HepG2 (cell line): Measurements from ENCODE around the gene MLN. TPM values are rescaled to one million over a fixed set of nuclear protein-coding genes. Genes with fewer than 3 reads are reported as not detected.

Experiments
- AHR ChIP-seq: IDR thresholded peaks from 2 replicates; pipeline ENCODE4 v1.6.1; 2018; ENCODE audit warnings: missing genetic modification reagents, missing compliant biosample characterization
- CEBPB ChIP-seq: IDR thresholded peaks from 2 replicates; pipeline ENCODE4 v1.6.1; 2011; ENCODE audit warnings: low read depth, low read length, improper control_type of control experiment, borderline replicate concordance
- FOXM1 ChIP-seq: sonication (generic); formaldehyde crosslinking; IDR thresholded peaks from 2 replicates; pipeline ENCODE4 v1.5.0; 2020; ENCODE audit warnings: missing genetic modification reagents
- HNRNPH1 ChIP-seq: fragments of 200-400 bp; formaldehyde crosslinking; optimal IDR thresholded peaks from 2 replicates; pipeline ENCODE3; 2017; ENCODE audit warnings: mild to moderate bottlenecking, low read depth, low read length
- KMT2B ChIP-seq: IDR thresholded peaks from 2 replicates; pipeline ENCODE4 v1.6.1; 2016; ENCODE audit warnings: missing genetic modification reagents, missing compliant biosample characterization
- MED8 ChIP-seq: sonication (generic); formaldehyde crosslinking; IDR thresholded peaks from 2 replicates; pipeline ENCODE4 v1.8.1; 2023; ENCODE audit warnings: mild to moderate bottlenecking, missing genetic modification reagents; ENCODE audit not compliant: insufficient replicate concordance
- MTF2 ChIP-seq: sonication (generic); formaldehyde crosslinking; IDR thresholded peaks from 2 replicates; pipeline ENCODE4 v1.5.0; 2020; ENCODE audit warnings: missing genetic modification reagents, borderline replicate concordance
- NFATC3 ChIP-seq: sonication (generic); formaldehyde crosslinking; IDR thresholded peaks from 2 replicates; pipeline ENCODE4 v1.5.1; 2020; ENCODE audit warnings: mild to moderate bottlenecking, missing genetic modification reagents
- NFYB ChIP-seq: sonication (generic); formaldehyde crosslinking; IDR thresholded peaks from 2 replicates; pipeline ENCODE4 v1.4.0; 2020; ENCODE audit warnings: missing genetic modification reagents
- RARA ChIP-seq: IDR thresholded peaks from 2 replicates; pipeline ENCODE4 v1.6.1; 2016; ENCODE audit warnings: missing genetic modification reagents, missing compliant biosample characterization
- RFX3 ChIP-seq: IDR thresholded peaks from 2 replicates; pipeline ENCODE4 v1.6.1; 2016; ENCODE audit warnings: missing biosample characterization, missing genetic modification reagents
- SNAPC2 ChIP-seq: sonication (generic); formaldehyde crosslinking; IDR thresholded peaks from 2 replicates; pipeline ENCODE4 v1.8.1; 2022; ENCODE audit warnings: mild to moderate bottlenecking, missing genetic modification reagents
- TBL1XR1 ChIP-seq: fragments of 150-350 bp; IDR thresholded peaks from 2 replicates; pipeline ENCODE4 v1.6.1; 2014; ENCODE audit warnings: borderline replicate concordance, low read length; ENCODE audit not compliant: partially characterized antibody
- ZNF138 ChIP-seq: sonication (generic); formaldehyde crosslinking; IDR thresholded peaks from 2 replicates; pipeline ENCODE4 v1.5.0; 2020; ENCODE audit warnings: mild to moderate bottlenecking, low read depth, missing genetic modification reagents
- ZNF431 ChIP-seq: sonication (generic); formaldehyde crosslinking; IDR thresholded peaks from 2 replicates; pipeline ENCODE4 v1.9.0; 2022; ENCODE audit warnings: missing genetic modification reagents, low read depth, mild to moderate bottlenecking, borderline replicate concordance
- ZNF747 ChIP-seq: sonication (generic); formaldehyde crosslinking; IDR thresholded peaks from 2 replicates; pipeline ENCODE4 v1.8.1; 2023; ENCODE audit warnings: missing genetic modification reagents, mild to moderate bottlenecking, borderline replicate concordance
- polyA plus RNA-seq, 8 experiments: library from polyadenylated mRNA; depleted of rRNA in 3 of 8; stranded (reverse) in 7 of 8; unstranded in 1 of 8; fragments of >200 nt; fragmentation: Illumina TruSeq in 4 of 8; extraction: Trizol in 4 of 8; gene quantifications; 2 replicates each; pipeline versions ENCODE4 v1.2.1 to v1.2.3, GENCODE V29; 2011 to 2016; ENCODE audit warnings: low read depth in 4 of 8, missing spikeins in 1 of 8, mixed read lengths in 1 of 8; ENCODE audit not compliant: insufficient read depth in 1 of 8
- total RNA-seq, 5 experiments: library from RNA; depleted of rRNA; stranded (reverse); fragments of >200 nt; fragmentation: Illumina TruSeq; extraction: Trizol; gene quantifications; 2 replicates each; pipeline ENCODE4 v1.2.3, GENCODE V29; 2016; ENCODE audit warnings: low read depth in 1 of 5
- TF ChIP-seq, protein P1 (sequence below): IDR thresholded peaks from 2 replicates; pipeline ENCODE4 v1.6.1; 2016; ENCODE audit warnings: mild to moderate bottlenecking
- TF ChIP-seq, protein P2 (sequence below): IDR thresholded peaks from 2 replicates; pipeline ENCODE4 v1.6.1; 2012; ENCODE audit warnings: low read depth, low read length, improper control_type of control experiment
- TF ChIP-seq, protein P3 (sequence below): sonication (generic); formaldehyde crosslinking; IDR thresholded peaks from 2 replicates; pipeline ENCODE4 v1.8.0; 2022; ENCODE audit warnings: mild to moderate bottlenecking, missing genetic modification reagents
- TF ChIP-seq, protein P4 (sequence below): sonication (generic); formaldehyde crosslinking; IDR thresholded peaks from 2 replicates; pipeline ENCODE4 v1.4.0; 2020; ENCODE audit warnings: missing genetic modification reagents

The MLN gene
- total and polyA plus RNA-seq, 2 of the 13 experiments (the other 11 are each of a cell fraction or from before 2014, with no cell fraction given), result not detected

DNA sequence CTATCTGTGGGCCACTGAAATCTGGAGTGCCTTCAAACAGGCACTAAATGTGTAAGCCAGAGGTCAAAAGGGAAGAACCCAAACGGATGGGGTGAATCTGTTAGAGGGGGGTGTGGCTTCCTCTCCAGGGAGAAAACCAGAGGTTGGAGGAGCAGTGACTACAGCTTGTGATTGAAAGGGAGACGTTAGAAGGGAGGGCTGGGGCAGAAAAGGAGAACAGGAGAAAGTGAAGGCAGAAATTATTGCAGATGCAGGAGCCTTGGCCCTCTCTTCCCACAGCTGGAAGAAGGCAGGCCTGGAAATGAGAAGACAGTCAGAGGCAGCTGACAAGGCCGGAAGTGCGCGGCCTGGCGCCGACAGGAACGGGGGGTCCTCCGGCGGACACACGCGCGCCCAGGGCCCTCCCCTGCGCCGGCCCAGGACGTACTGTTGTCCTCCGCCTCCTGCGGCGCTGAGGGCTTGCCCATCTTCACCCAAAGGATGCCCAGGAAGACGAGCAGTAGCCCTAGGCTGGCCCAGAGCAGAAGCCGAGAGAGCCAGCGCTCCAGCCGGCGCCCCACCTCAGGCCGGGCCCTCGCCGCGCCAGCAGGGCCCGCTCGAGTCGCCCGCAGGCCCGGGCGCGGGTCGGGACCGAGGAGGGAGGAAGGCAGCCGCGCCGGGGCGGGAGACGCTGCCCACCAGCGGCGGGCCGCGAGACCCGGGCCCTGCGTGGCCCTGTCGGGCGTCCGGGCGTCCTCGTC, 15.7 kb downstream of the MLN start (continued):
- TF ChIP-seq ZNF431 (CRISPR knock-in tag) (peak; percentile 57; the same call in 1 of the 2 replicates), FOXM1 (CRISPR knock-in tag) (no peak), KMT2B (peak; percentile 51; the same call in 1 of the 2 replicates), TBL1XR1 (no peak), MTF2 (CRISPR knock-in tag) (no peak), NFYB (CRISPR knock-in tag) (no peak), AHR (CRISPR knock-in tag) (0 out of 2 replicates have a peak, but pooled peaks have one; percentile 24), RARA (CRISPR knock-in tag) (peak; percentile 44), ZNF138 (CRISPR knock-in tag) (no peak), NFATC3 (peak; percentile 79; the same call in 1 of the 2 replicates), SNAPC2 (CRISPR knock-in tag) (no peak), RFX3 (no peak), CEBPB (no peak), ZNF747 (CRISPR knock-in tag) (no peak), MED8 (no peak), HNRNPH1 (no peak)
- TF ChIP-seq, protein P1, sequence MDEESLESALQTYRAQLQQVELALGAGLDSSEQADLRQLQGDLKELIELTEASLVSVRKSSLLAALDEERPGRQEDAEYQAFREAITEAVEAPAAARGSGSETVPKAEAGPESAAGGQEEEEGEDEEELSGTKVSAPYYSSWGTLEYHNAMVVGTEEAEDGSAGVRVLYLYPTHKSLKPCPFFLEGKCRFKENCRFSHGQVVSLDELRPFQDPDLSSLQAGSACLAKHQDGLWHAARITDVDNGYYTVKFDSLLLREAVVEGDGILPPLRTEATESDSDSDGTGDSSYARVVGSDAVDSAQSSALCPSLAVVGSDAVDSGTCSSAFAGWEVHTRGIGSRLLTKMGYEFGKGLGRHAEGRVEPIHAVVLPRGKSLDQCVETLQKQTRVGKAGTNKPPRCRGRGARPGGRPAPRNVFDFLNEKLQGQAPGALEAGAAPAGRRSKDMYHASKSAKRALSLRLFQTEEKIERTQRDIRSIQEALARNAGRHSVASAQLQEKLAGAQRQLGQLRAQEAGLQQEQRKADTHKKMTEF (CRISPR knock-in tag), result no peak; the same call in 1 of the 2 replicates
- TF ChIP-seq, protein P2, sequence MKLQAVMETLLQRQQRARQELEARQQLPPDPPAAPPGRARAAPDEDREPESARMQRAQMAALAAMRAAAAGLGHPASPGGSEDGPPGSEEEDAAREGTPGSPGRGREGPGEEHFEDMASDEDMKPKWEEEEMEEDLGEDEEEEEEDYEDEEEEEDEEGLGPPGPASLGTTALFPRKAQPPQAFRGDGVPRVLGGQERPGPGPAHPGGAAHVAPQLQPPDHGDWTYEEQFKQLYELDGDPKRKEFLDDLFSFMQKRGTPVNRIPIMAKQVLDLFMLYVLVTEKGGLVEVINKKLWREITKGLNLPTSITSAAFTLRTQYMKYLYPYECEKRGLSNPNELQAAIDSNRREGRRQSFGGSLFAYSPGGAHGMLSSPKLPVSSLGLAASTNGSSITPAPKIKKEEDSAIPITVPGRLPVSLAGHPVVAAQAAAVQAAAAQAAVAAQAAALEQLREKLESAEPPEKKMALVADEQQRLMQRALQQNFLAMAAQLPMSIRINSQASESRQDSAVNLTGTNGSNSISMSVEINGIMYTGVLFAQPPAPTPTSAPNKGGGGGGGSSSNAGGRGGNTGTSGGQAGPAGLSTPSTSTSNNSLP, result no peak
- TF ChIP-seq, protein P3, sequence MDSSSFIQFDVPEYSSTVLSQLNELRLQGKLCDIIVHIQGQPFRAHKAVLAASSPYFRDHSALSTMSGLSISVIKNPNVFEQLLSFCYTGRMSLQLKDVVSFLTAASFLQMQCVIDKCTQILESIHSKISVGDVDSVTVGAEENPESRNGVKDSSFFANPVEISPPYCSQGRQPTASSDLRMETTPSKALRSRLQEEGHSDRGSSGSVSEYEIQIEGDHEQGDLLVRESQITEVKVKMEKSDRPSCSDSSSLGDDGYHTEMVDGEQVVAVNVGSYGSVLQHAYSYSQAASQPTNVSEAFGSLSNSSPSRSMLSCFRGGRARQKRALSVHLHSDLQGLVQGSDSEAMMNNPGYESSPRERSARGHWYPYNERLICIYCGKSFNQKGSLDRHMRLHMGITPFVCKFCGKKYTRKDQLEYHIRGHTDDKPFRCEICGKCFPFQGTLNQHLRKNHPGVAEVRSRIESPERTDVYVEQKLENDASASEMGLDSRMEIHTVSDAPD (CRISPR knock-in tag), result 0 out of 2 replicates have a peak, but pooled peaks have one; percentile 33
- TF ChIP-seq, protein P4, sequence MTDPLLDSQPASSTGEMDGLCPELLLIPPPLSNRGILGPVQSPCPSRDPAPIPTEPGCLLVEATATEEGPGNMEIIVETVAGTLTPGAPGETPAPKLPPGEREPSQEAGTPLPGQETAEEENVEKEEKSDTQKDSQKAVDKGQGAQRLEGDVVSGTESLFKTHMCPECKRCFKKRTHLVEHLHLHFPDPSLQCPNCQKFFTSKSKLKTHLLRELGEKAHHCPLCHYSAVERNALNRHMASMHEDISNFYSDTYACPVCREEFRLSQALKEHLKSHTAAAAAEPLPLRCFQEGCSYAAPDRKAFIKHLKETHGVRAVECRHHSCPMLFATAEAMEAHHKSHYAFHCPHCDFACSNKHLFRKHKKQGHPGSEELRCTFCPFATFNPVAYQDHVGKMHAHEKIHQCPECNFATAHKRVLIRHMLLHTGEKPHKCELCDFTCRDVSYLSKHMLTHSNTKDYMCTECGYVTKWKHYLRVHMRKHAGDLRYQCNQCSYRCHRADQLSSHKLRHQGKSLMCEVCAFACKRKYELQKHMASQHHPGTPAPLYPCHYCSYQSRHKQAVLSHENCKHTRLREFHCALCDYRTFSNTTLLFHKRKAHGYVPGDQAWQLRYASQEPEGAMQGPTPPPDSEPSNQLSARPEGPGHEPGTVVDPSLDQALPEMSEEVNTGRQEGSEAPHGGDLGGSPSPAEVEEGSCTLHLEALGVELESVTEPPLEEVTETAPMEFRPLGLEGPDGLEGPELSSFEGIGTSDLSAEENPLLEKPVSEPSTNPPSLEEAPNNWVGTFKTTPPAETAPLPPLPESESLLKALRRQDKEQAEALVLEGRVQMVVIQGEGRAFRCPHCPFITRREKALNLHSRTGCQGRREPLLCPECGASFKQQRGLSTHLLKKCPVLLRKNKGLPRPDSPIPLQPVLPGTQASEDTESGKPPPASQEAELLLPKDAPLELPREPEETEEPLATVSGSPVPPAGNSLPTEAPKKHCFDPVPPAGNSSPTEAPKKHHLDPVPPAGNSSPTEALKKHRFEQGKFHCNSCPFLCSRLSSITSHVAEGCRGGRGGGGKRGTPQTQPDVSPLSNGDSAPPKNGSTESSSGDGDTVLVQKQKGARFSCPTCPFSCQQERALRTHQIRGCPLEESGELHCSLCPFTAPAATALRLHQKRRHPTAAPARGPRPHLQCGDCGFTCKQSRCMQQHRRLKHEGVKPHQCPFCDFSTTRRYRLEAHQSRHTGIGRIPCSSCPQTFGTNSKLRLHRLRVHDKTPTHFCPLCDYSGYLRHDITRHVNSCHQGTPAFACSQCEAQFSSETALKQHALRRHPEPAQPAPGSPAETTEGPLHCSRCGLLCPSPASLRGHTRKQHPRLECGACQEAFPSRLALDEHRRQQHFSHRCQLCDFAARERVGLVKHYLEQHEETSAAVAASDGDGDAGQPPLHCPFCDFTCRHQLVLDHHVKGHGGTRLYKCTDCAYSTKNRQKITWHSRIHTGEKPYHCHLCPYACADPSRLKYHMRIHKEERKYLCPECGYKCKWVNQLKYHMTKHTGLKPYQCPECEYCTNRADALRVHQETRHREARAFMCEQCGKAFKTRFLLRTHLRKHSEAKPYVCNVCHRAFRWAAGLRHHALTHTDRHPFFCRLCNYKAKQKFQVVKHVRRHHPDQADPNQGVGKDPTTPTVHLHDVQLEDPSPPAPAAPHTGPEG (CRISPR knock-in tag), result no peak
